ENCODE measurements around the gene MSI2. TPM values are rescaled to one million over a fixed set of nuclear protein-coding genes. Genes with fewer than 3 reads are reported as not detected.

Gene MSI2
- total and polyA plus RNA-seq, 9 of the 15 experiments (the other 6 are each of a cell fraction or from before 2014, with no cell fraction given) = 4.6 to 61.8 (median 42.4) TPM

- DNase-seq (ENCODE audit: extremely low read depth in 1 of 4, low spot score in 3 of 4) (peak; percentile 32 to 43 (median 38)), FAIRE-seq (no peak), ATAC-seq (peak; percentile 51)
- in situ Hi-C loops (cut with MboI) (no loop called here), intact Hi-C loops (cut with micrococcal nuclease) (no loop called here)
- H3K9ac ChIP-seq (ENCODE audit: insufficient read depth in 1 of 2, low read depth in 2 of 2, low read length in 2 of 2) = 0 out of 4 replicates have a peak overlapping the region, but pooled peaks of 1 of the 2 experiments have one; percentile 48
- H3K9me3 ChIP-seq (replicated peaks; ENCODE audit: control insufficient read depth, insufficient read depth, low read depth, low read length) = no peaks in the 10 kb centered on the region
- CTCF ChIA-PET (ENCODE audit: low intra/inter-chr PET ratio) = no interaction called here
- H3K36me3 ChIP-seq (ENCODE audit: control insufficient read depth, insufficient read depth, low read length) = no peaks in the 10 kb centered on the region; the same call in 2 of the 3 replicates
- H3K4me3 ChIP-seq = no peak overlapping the region
- POLR2A ChIA-PET = interaction anchor here (0.6 kb wide), 1 partner anchor 28 kb away, joined by 3 read pairs; no protein-coding TSS in a partner anchor
- H3K27ac ChIP-seq (ENCODE audit: extremely low read depth, low read depth, low read length) = no peak overlapping the region
- H2AFZ ChIP-seq (ENCODE audit: low read depth, low read length) = no peak overlapping the region
- H3K4me2 ChIP-seq (ENCODE audit: insufficient read depth, low read length) = no peak overlapping the region
- H3K9me1 ChIP-seq (ENCODE audit: control insufficient read depth, insufficient read depth, low read length) = peaks cover 7% of the 10 kb centered on the region
- H3K79me2 ChIP-seq (ENCODE audit: control insufficient read depth, insufficient read depth, low read length) = peaks cover 13% of the 10 kb centered on the region
- no peaks in the 10 kb centered on the region; the same call in 1 of the 2 replicates for H4K20me1 ChIP-seq (replicated peaks; ENCODE audit: control insufficient read depth, insufficient read depth, low read length)
- whole genome bisulfite sequencing (ENCODE audit: insufficient coverage, low coverage, missing lambda C conversion rate) = 76% methylated on average over 9 of the region's 9 CpGs
- H3K4me1 ChIP-seq (replicated peaks in 1 of 2; ENCODE audit: control insufficient read depth in 2 of 2, insufficient read depth in 2 of 2, low read length in 2 of 2) = peaks cover 7 to 24% of the 10 kb centered on the region in 2 experiments; a peak in 4 of 5 replicates
- BruUV-seq (replicated peaks) = no TSS peak
- no peaks in the 10 kb centered on the region for H3K27me3 ChIP-seq (ENCODE audit: control insufficient read depth in 2 of 2, insufficient read depth in 2 of 2, low read length in 2 of 2)
- TF ChIP-seq CTCF (IDR thresholded peaks at IDR 0.05 in 2 of 3, conservative IDR thresholded peaks at IDR 0.05 in 1 of 3; ENCODE audit: insufficient read depth in 2 of 3, low read depth in 1 of 3, low read length in 3 of 3) = no peak
- TF ChIP-seq ZNF280A (IDR thresholded peaks at IDR 0.05; ENCODE audit: low read depth, partially characterized antibody) = no peak
- no peak for TF ChIP-seq THAP12 (CRISPR knock-in tag; IDR thresholded peaks at IDR 0.05)
- TF ChIP-seq GTF2E2 (tag; IDR thresholded peaks at IDR 0.05) = no peak
- TF ChIP-seq ZBTB43 (CRISPR knock-in tag; IDR thresholded peaks at IDR 0.05) = no peak
- no peak for TF ChIP-seq CCNT2 (IDR thresholded peaks at IDR 0.05; ENCODE audit: borderline replicate concordance, extremely low read depth, insufficient read length, low read depth, low read length)
- no peak for TF ChIP-seq FOXA3 (CRISPR knock-in tag; conservative IDR thresholded peaks at IDR 0.05 in 1 of 2, IDR thresholded peaks at IDR 0.05 in 1 of 2)
- no peak for TF ChIP-seq ATF7 (IDR thresholded peaks at IDR 0.05)
- TF ChIP-seq RNF219 (CRISPR knock-in tag; IDR thresholded peaks at IDR 0.05) = no peak
- no peak for TF ChIP-seq SMC3 (conservative IDR thresholded peaks at IDR 0.05; ENCODE audit: insufficient read depth, low read depth, low read length)
Measured at GRCh38 chr17:57463103-57463885, 207.0 kb downstream of the MSI2 start.

Data from K562 (cell line).